IMR-90 (cell line): Measurements from ENCODE around the gene LOC101059915.

Experiments used
- CEBPB ChIP-seq: IDR thresholded peaks from 2 replicates; pipeline ENCODE4 v1.6.1; 2012; ENCODE audit warnings: low read depth, low read length, improper control_type of control experiment
- CHD1 ChIP-seq: IDR thresholded peaks from 2 replicates; pipeline ENCODE4 v1.6.1; 2012; ENCODE audit warnings: low read depth, low read length, improper control_type of control experiment
- CTCF ChIP-seq: conservative IDR thresholded peaks from 2 replicates; pipeline ENCODE4 v1.5.1; 2012; ENCODE audit warnings: mild to moderate bottlenecking, low read depth, low read length, improper control_type of control experiment
- ELK1 ChIP-seq: fragments of 150-350 bp; IDR thresholded peaks from 2 replicates; pipeline ENCODE4 v1.6.1; 2016; ENCODE audit warnings: low read depth, mild to moderate bottlenecking, low read length, moderate library complexity, borderline replicate concordance
- FOS ChIP-seq: fragments of 150-350 bp; IDR thresholded peaks from 2 replicates; pipeline ENCODE4 v1.6.1; 2016; ENCODE audit warnings: low read depth, low read length
- MXI1 ChIP-seq: IDR thresholded peaks from 2 replicates; pipeline ENCODE4 v1.6.1; 2012; ENCODE audit warnings: low read depth, mild to moderate bottlenecking, low read length, moderate library complexity, borderline replicate concordance
- POLR2A ChIP-seq: IDR thresholded peaks from 2 replicates; pipeline ENCODE4 v1.6.1; 2012; ENCODE audit warnings: mild to moderate bottlenecking, low read depth, low read length
- RAD21 ChIP-seq: IDR thresholded peaks from 2 replicates; pipeline ENCODE4 v1.6.1; 2012; ENCODE audit warnings: low read length, improper control_type of control experiment
- RFX5 ChIP-seq: IDR thresholded peaks from 2 replicates; pipeline ENCODE4 v1.8.0; 2012; ENCODE audit warnings: low read depth, mild to moderate bottlenecking, low read length, moderate library complexity
- USF2 ChIP-seq: fragments of 150-350 bp; IDR thresholded peaks from 2 replicates; pipeline ENCODE4 v1.6.1; 2017; ENCODE audit warnings: mild to moderate bottlenecking, antibody characterized with exemption, low read length, low read depth

- TF ChIP-seq CEBPB = no peak
- TF ChIP-seq POLR2A = no peak
- TF ChIP-seq USF2 = no peak
- no peak for TF ChIP-seq MXI1
- TF ChIP-seq CTCF = no peak
- TF ChIP-seq ELK1 = no peak
- no peak for TF ChIP-seq RFX5
- TF ChIP-seq FOS = no peak
- TF ChIP-seq CHD1 = no peak
- TF ChIP-seq RAD21 = no peak
Observed at GRCh38 chrX:71653344-71653743, 14.0 kb upstream of the LOC101059915 start.
